GM12892 (cell line): ENCODE measurements around the gene CUBN.
"Not testable (repeated sequence)": the region's sequence is repeated elsewhere in the genome, so short reads cannot be mapped to it uniquely, and the experiment has no call there.

Experiments used
- POLR2A ChIP-seq: IDR thresholded peaks from 2 replicates; pipeline ENCODE4 v1.6.1; 2011; ENCODE audit warnings: low read depth, low read length, control low read depth
- POLR2AphosphoS5 ChIP-seq: IDR thresholded peaks from 2 replicates; pipeline ENCODE4 v1.6.1; 2011; ENCODE audit warnings: low read depth, low read length, control low read depth
- TAF1 ChIP-seq: IDR thresholded peaks from 2 replicates; pipeline ENCODE4 v1.6.1; 2011; ENCODE audit warnings: low read depth, mild to moderate bottlenecking, control low read depth, low read length, borderline replicate concordance

- TF ChIP-seq POLR2A, TAF1, POLR2AphosphoS5: not testable (repeated sequence)
Measured at GRCh38 chr10:17114878-17115444, 14.7 kb downstream of the CUBN start.
